Peyer's patch (tissue), 4 donors: ENCODE data around the gene MARS1.

Experiments
- POLR2A ChIP-seq, 2 donors: fragments of 450-650 bp; IDR thresholded peaks; one replicate each; pipeline ENCODE4 v1.5.1; 2017; ENCODE audit warnings: antibody characterized with exemption in 2 of 2, mild to moderate bottlenecking in 2 of 2, moderate library complexity in 2 of 2
- TF ChIP-seq, protein P1 (sequence below), 6 experiments: fragments of 450-650 bp in 4 of 6; fragments of 200-600 bp in 2 of 6; sonication (generic) in 1 of 6; IDR thresholded peaks; one replicate each; pipeline ENCODE4 v1.5.1; 2017 to 2019; ENCODE audit warnings: antibody characterized with exemption in 6 of 6, mild to moderate bottlenecking in 3 of 6, moderate library complexity in 1 of 6

DNA sequence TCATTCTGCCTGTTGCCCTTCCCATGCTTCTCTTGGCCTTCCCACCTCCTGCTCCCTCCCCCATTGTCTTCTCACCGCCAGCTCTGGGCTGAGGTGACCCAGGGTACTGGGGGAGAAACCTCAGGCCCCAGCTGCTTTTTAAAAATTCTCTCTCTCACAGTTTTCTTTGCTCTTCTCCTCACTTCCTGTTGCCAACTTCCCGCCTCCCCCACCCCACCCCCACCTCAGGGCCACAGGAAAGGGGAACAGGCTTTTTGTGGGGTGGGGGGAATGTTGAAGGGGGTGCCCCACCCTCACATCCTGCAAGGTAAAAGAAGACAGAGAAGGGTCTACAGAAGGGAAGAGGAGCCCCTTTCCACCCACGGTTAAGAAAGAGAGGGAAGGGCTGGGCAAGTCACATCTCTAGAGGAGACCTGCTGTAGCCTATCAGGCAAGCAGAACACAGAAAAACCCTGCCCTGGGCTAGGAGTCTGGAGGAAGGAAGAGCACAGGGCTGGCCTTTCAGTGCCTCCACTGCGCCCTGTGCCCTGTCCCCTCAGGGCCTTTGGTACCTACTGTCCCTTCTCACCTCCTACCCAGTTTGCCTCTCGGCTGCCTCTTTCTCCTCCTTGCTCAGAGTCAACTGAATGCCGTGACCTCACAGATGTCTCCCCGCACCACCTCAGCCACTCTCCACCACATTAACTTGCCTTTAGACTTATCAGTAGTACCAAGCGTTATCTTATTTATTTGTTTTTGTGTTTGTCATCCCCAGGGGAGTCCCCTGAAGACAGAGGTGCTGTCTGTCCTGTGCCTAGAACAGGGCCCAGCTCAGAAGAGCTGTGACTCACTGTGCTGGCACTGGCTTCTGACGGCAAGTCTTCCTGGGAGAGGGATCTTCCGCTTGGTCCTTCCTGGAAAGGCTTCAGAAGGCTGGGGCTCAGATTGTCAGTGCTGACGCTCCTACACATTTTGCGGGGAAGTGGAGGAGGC is 9.9 kb upstream of the MARS1 start:
- TF ChIP-seq, protein P1, sequence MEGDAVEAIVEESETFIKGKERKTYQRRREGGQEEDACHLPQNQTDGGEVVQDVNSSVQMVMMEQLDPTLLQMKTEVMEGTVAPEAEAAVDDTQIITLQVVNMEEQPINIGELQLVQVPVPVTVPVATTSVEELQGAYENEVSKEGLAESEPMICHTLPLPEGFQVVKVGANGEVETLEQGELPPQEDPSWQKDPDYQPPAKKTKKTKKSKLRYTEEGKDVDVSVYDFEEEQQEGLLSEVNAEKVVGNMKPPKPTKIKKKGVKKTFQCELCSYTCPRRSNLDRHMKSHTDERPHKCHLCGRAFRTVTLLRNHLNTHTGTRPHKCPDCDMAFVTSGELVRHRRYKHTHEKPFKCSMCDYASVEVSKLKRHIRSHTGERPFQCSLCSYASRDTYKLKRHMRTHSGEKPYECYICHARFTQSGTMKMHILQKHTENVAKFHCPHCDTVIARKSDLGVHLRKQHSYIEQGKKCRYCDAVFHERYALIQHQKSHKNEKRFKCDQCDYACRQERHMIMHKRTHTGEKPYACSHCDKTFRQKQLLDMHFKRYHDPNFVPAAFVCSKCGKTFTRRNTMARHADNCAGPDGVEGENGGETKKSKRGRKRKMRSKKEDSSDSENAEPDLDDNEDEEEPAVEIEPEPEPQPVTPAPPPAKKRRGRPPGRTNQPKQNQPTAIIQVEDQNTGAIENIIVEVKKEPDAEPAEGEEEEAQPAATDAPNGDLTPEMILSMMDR (IDR thresholded peaks at IDR 0.05): no peak
- TF ChIP-seq POLR2A (IDR thresholded peaks at IDR 0.05): no peak
